HFF-Myc (cell line): ENCODE measurements around the gene MME.

ENCODE experiments used
- DNase-seq: peaks from one replicate; pipeline ENCODE4 v3.0.0-alpha.2; 2011; ENCODE audit warnings: low read depth; ENCODE audit errors: extremely low read depth
- H3K4me3 ChIP-seq: replicated peaks from 2 replicates; pipeline ENCODE4 v1.5.1; 2011; ENCODE audit warnings: low read depth, mild to moderate bottlenecking, control low read depth, low read length
- TF ChIP-seq, protein P1 (sequence below): IDR thresholded peaks from 2 replicates; pipeline ENCODE4 v1.5.1; 2012; ENCODE audit warnings: mild to moderate bottlenecking, low read depth, low read length, control low read depth; ENCODE audit errors: missing control alignments

The MME gene

DNA sequence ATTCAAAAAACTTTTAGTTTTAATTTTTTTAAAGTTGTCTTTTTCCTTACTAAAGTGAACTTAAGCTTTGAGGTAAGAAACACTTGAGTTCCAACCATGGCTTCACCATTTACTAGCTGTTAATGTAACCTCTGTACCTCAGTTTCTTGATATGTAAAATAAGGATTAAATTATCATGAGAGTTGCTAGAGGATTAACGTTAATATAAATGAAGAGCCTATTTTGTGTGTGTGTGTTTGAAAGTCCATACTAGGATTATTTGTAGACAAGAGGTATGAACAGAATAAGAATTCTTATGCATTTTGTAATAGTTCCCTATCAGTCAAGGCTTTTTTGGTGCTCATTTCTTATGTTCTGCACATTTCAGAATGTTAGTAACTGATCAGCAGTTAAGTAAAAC lies 93.7 kb downstream of the MME start:
- no peak overlapping the region for H3K4me3 ChIP-seq
- no peak for DNase-seq
- TF ChIP-seq, protein P1, sequence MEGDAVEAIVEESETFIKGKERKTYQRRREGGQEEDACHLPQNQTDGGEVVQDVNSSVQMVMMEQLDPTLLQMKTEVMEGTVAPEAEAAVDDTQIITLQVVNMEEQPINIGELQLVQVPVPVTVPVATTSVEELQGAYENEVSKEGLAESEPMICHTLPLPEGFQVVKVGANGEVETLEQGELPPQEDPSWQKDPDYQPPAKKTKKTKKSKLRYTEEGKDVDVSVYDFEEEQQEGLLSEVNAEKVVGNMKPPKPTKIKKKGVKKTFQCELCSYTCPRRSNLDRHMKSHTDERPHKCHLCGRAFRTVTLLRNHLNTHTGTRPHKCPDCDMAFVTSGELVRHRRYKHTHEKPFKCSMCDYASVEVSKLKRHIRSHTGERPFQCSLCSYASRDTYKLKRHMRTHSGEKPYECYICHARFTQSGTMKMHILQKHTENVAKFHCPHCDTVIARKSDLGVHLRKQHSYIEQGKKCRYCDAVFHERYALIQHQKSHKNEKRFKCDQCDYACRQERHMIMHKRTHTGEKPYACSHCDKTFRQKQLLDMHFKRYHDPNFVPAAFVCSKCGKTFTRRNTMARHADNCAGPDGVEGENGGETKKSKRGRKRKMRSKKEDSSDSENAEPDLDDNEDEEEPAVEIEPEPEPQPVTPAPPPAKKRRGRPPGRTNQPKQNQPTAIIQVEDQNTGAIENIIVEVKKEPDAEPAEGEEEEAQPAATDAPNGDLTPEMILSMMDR: no peak

DNA sequence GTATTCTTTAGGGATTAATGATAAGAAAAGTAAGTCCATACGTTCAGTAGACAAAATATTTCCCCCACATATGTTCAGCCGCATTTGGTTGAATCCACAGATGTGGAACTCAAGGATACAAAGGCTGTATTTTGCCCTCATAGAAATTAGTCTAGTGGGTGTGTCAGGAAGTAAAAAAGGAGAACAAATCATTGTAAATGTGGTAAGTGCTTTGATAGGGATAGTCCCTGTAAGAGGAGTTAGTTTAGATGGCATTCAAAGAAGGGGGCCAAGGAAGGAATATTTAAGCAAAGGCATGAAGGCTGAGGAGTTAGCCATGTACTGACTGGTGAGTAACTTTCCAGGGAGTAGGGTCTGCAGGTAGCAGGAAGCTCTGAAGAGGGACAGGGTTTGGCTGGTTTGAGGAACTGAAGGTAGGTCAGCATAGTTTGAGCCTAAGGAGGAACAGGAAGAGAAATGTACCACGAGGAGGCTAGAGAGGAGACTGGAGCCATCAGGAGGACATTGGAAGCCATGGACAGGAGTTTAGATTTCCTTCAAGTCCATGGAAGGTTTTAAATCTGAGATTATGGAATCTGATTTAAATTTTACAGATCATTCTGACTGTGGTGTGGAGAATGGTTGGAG lies 98.8 kb downstream of the MME start:
- H3K4me3 ChIP-seq: no peak overlapping the region
- TF ChIP-seq, protein P1: no peak
- no peak for DNase-seq

DNA sequence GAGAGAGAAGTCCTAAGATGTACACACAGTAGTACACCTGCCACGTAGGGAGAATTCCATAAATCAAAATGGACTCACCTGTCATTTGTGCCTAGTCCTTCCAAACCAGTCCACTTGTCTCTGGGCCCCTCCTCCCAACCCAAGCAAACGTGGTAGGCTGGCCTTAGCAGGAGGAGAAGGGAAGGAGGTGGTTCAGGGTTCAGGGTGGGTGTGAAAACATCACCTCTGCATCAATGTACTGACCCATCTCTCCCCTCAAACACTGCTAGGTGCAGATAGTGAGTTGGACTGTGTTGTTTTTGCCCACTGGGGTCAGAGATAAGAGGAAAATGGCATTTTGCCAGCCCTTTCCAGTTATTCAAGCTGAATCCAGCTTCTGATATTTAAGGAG lies 99.3 kb downstream of the MME start:
- H3K4me3 ChIP-seq: no peak overlapping the region
- no peak for DNase-seq
- TF ChIP-seq, protein P1: no peak

DNA sequence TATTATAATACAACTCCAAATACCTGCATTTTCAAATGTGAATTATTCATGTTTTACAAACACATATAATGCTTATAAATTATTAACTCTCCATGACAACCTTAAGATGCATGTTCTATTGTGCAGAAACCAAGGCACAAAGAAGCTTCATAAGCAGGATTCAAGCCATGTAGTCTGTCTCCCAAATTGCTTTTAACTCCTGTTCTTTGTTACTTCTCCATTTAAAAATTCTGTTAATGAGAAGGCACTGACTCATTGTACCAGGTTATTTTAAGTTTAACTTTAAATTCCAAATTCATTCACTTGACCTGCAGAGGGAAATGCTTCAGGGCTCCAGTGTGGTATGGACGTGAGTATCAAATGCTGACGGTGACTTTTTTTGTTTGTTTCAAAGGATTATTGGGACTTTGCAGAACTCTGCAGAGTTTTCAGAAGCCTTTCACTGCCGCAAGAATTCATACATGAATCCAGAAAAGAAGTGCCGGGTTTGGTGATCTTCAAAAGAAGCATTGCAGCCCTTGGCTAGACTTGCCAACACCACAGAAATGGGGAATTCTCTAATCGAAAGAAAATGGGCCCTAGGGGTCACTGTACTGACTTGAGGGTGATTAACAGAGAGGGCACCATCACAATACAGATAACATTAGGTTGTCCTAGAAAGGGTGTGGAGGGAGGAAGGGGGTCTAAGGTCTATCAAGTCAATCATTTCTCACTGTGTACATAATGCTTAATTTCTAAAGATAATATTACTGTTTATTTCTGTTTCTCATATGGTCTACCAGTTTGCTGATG lies 100.0 kb downstream of the MME start:
- no peak overlapping the region for H3K4me3 ChIP-seq
- DNase-seq: no peak
- TF ChIP-seq, protein P1: no peak

DNA sequence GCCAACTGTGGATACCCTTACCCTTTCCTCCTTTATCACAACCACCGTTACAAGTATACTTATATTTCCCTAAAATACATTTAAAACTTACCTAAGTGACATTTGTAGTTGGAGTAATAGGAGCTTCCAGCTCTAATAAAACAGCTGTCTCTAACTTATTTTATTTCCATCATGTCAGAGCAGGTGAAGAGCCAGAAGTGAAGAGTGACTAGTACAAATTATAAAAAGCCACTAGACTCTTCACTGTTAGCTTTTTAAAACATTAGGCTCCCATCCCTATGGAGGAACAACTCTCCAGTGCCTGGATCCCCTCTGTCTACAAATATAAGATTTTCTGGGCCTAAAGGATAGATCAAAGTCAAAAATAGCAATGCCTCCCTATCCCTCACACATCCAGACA lies 102.3 kb downstream of the MME start:
- DNase-seq: no peak
- TF ChIP-seq, protein P1: no peak
- H3K4me3 ChIP-seq: no peak overlapping the region

DNA sequence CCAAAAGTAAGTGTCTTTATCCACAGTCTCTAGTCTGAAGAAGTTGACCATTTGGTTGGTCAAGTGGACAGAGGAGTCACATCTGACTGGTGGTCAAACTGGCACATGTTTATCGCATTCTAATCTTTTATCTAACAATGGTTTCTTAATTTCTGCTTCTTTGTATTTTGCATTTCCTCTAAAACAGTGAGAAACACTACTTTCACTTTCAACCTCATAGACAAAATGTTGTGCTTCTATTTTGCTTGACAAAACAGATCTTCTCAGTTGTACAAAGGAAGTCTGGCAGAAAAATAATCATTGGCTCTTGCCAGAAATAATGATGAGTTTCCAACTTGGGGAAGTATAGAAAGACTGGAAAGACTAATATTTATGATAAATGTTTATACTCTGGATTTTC lies 103.9 kb downstream of the MME start:
- DNase-seq: no peak
- H3K4me3 ChIP-seq: no peak overlapping the region
- TF ChIP-seq, protein P1: no peak
